Stimulated activated naive CD8-positive, alpha-beta T cell treated with anti-CD3 and anti-CD28 coated beads, Interleukin-15, Interleukin-2, amounts not matched to agents 100 ng/mL and 50 ng/mL, for 24 hours (primary cell): ENCODE data around the gene ZFP36L1.
A peak's percentile ranks its signal among the peaks of the same experiment; 100 is the strongest.

Source experiments
- H3K27ac Mint-ChIP-seq: one replicate; pipeline ENCODE4 v1.8.0; 2021; ENCODE audit warnings: mild to moderate bottlenecking, mixed read lengths
- H3K27me3 Mint-ChIP-seq: one replicate; pipeline ENCODE4 v1.8.0; 2021; ENCODE audit warnings: mixed read lengths
- H3K36me3 Mint-ChIP-seq: one replicate; pipeline ENCODE4 v1.8.0; 2021; ENCODE audit warnings: low read depth, mixed read lengths
- H3K4me1 Mint-ChIP-seq: one replicate; pipeline ENCODE4 v1.8.0; 2021; ENCODE audit warnings: low read depth, mixed read lengths
- H3K4me3 Mint-ChIP-seq: one replicate; pipeline ENCODE4 v1.8.0; 2021; ENCODE audit warnings: mild to moderate bottlenecking, mixed read lengths
- H3K9me3 Mint-ChIP-seq: one replicate; pipeline ENCODE4 v1.8.0; 2021; ENCODE audit warnings: mixed read lengths

ZFP36L1 gene

GRCh38 chr14:68785534-68786490 lies 7.1 kb downstream of the ZFP36L1 start:
- H3K4me3 Mint-ChIP-seq = no peak overlapping the region
- peaks cover 89% of the 10 kb centered on the region for H3K4me1 Mint-ChIP-seq
- peak overlapping the region; percentile 82 for H3K27ac Mint-ChIP-seq
- H3K27me3 Mint-ChIP-seq = no peaks in the 10 kb centered on the region
- peaks cover 49% of the 10 kb centered on the region for H3K36me3 Mint-ChIP-seq
- no peaks in the 10 kb centered on the region for H3K9me3 Mint-ChIP-seq

GRCh38 chr14:68784978-68785533 lies 7.8 kb downstream of the ZFP36L1 start:
- no peaks in the 10 kb centered on the region for H3K9me3 Mint-ChIP-seq

GRCh38 chr14:68784226-68784910 lies 8.5 kb downstream of the ZFP36L1 start:
- no peaks in the 10 kb centered on the region for H3K9me3 Mint-ChIP-seq

More at GRCh38 chr14:68784978-68785533, 7.8 kb downstream of the ZFP36L1 start:
- Mint-ChIP-seq H3K27ac (peak overlapping the region; percentile 82), H3K27me3 (no peaks in the 10 kb centered on the region), H3K4me1 (peaks cover 92% of the 10 kb centered on the region), H3K4me3 (no peak overlapping the region), H3K36me3 (peaks cover 42% of the 10 kb centered on the region)

GRCh38 chr14:68783408-68784225 lies 9.2 kb downstream of the ZFP36L1 start:
- H3K27ac Mint-ChIP-seq = peak overlapping the region; percentile 55
- H3K4me3 Mint-ChIP-seq = no peak overlapping the region
- peaks cover 27% of the 10 kb centered on the region for H3K36me3 Mint-ChIP-seq
- H3K27me3 Mint-ChIP-seq = no peaks in the 10 kb centered on the region
- no peaks in the 10 kb centered on the region for H3K9me3 Mint-ChIP-seq
- peaks cover 96% of the 10 kb centered on the region for H3K4me1 Mint-ChIP-seq

More at GRCh38 chr14:68784226-68784910, 8.5 kb downstream of the ZFP36L1 start:
- peaks cover 35% of the 10 kb centered on the region for H3K36me3 Mint-ChIP-seq
- no peak overlapping the region for H3K4me3 Mint-ChIP-seq
- no peaks in the 10 kb centered on the region for H3K27me3 Mint-ChIP-seq
- peaks cover 96% of the 10 kb centered on the region for H3K4me1 Mint-ChIP-seq
- peak overlapping the region; percentile 82 for H3K27ac Mint-ChIP-seq

- Mint-ChIP-seq H3K9me3 (no peaks in the 10 kb centered on the region), H3K36me3 (peaks cover 15% of the 10 kb centered on the region), H3K4me1 (peaks cover 95% of the 10 kb centered on the region), H3K27me3 (no peaks in the 10 kb centered on the region), H3K4me3 (peak overlapping the region; percentile 72), H3K27ac (peak overlapping the region; percentile 95)
Observed at GRCh38 chr14:68782091-68782981, 10.5 kb downstream of the ZFP36L1 start.

- H3K4me1 Mint-ChIP-seq = peaks cover 85% of the 10 kb centered on the region
- H3K36me3 Mint-ChIP-seq = peaks cover 5% of the 10 kb centered on the region
- H3K9me3 Mint-ChIP-seq = no peaks in the 10 kb centered on the region
- H3K4me3 Mint-ChIP-seq = peak overlapping the region; percentile 72
- H3K27me3 Mint-ChIP-seq = no peaks in the 10 kb centered on the region
- H3K27ac Mint-ChIP-seq = peak overlapping the region; percentile 95
Observed at GRCh38 chr14:68781161-68782021, 11.5 kb downstream of the ZFP36L1 start.

- peaks cover 3% of the 10 kb centered on the region for H3K9me3 Mint-ChIP-seq
- H3K27ac Mint-ChIP-seq = peak overlapping the region; percentile 95
- H3K27me3 Mint-ChIP-seq = no peaks in the 10 kb centered on the region
- peaks cover 81% of the 10 kb centered on the region for H3K4me1 Mint-ChIP-seq
- peak overlapping the region; percentile 72 for H3K4me3 Mint-ChIP-seq
- no peaks in the 10 kb centered on the region for H3K36me3 Mint-ChIP-seq
Observed at GRCh38 chr14:68780358-68781160, 12.3 kb downstream of the ZFP36L1 start.

- Mint-ChIP-seq H3K36me3 (peaks cover 2% of the 10 kb centered on the region), H3K4me3 (peak overlapping the region; percentile 72), H3K27me3 (no peaks in the 10 kb centered on the region), H3K9me3 (peaks cover 7% of the 10 kb centered on the region), H3K27ac (peak overlapping the region; percentile 95), H3K4me1 (peaks cover 78% of the 10 kb centered on the region)
Observed at GRCh38 chr14:68779761-68780323, 13.0 kb downstream of the ZFP36L1 start.

- H3K4me3 Mint-ChIP-seq = no peak overlapping the region
- H3K36me3 Mint-ChIP-seq = peaks cover 4% of the 10 kb centered on the region
- H3K9me3 Mint-ChIP-seq = peaks cover 10% of the 10 kb centered on the region
- H3K4me1 Mint-ChIP-seq = peaks cover 79% of the 10 kb centered on the region
- no peak overlapping the region for H3K27ac Mint-ChIP-seq
- H3K27me3 Mint-ChIP-seq = no peaks in the 10 kb centered on the region
Observed at GRCh38 chr14:68777644-68778043, 15.2 kb downstream of the ZFP36L1 start.

- no peak overlapping the region for H3K27ac Mint-ChIP-seq
Observed at GRCh38 chr14:68775614-68776126, 17.2 kb downstream of the ZFP36L1 start.

GRCh38 chr14:68774771-68775613 lies 17.9 kb downstream of the ZFP36L1 start:
- no peaks in the 10 kb centered on the region for H3K27me3 Mint-ChIP-seq
- H3K4me3 Mint-ChIP-seq = no peak overlapping the region
- peaks cover 4% of the 10 kb centered on the region for H3K36me3 Mint-ChIP-seq
- H3K9me3 Mint-ChIP-seq = peaks cover 10% of the 10 kb centered on the region
- peaks cover 68% of the 10 kb centered on the region for H3K4me1 Mint-ChIP-seq
- H3K27ac Mint-ChIP-seq = no peak overlapping the region

More at GRCh38 chr14:68775614-68776126, 17.2 kb downstream of the ZFP36L1 start:
- H3K4me1 Mint-ChIP-seq = peaks cover 75% of the 10 kb centered on the region
- H3K4me3 Mint-ChIP-seq = no peak overlapping the region
- no peaks in the 10 kb centered on the region for H3K27me3 Mint-ChIP-seq
- H3K36me3 Mint-ChIP-seq = peaks cover 4% of the 10 kb centered on the region
- H3K9me3 Mint-ChIP-seq = peaks cover 10% of the 10 kb centered on the region
